Duodenal mucosa (tissue), 2 donors: ENCODE measurements around the gene ADM2.

Source experiments
- H3K27ac ChIP-seq: one replicate; pipeline ENCODE4 v1.7.0; 2013; ENCODE audit warnings: low read depth, low read length
- H3K27me3 ChIP-seq, 2 donors: one replicate each; pipeline ENCODE4 v1.7.0; 2013; ENCODE audit warnings: low read length in 2 of 2, control low read depth in 1 of 2; ENCODE audit not compliant: insufficient read depth in 2 of 2, control insufficient read depth in 1 of 2
- H3K36me3 ChIP-seq, 2 donors: one replicate each; pipeline ENCODE4 v1.7.0; 2013; ENCODE audit warnings: low read length in 2 of 2, control low read depth in 1 of 2; ENCODE audit not compliant: insufficient read depth in 2 of 2, control insufficient read depth in 1 of 2
- H3K4me1 ChIP-seq, 2 donors: one replicate each; pipeline ENCODE4 v1.7.0; 2013; ENCODE audit warnings: low read length in 2 of 2, control low read depth in 1 of 2; ENCODE audit not compliant: insufficient read depth in 2 of 2, control insufficient read depth in 1 of 2
- H3K4me3 ChIP-seq, 2 donors: one replicate each; pipeline ENCODE4 v1.7.0; 2013; ENCODE audit warnings: low read length in 2 of 2, low read depth in 1 of 2
- H3K9ac ChIP-seq, 2 donors: one replicate each; pipeline ENCODE4 v1.7.0; 2013; ENCODE audit warnings: low read length in 2 of 2, low read depth in 1 of 2
- H3K9me3 ChIP-seq, 2 donors: one replicate each; pipeline ENCODE4 v1.7.0; 2013; ENCODE audit warnings: low read length in 2 of 2, control low read depth in 1 of 2; ENCODE audit not compliant: control insufficient read depth in 1 of 2

The ADM2 gene

DNA sequence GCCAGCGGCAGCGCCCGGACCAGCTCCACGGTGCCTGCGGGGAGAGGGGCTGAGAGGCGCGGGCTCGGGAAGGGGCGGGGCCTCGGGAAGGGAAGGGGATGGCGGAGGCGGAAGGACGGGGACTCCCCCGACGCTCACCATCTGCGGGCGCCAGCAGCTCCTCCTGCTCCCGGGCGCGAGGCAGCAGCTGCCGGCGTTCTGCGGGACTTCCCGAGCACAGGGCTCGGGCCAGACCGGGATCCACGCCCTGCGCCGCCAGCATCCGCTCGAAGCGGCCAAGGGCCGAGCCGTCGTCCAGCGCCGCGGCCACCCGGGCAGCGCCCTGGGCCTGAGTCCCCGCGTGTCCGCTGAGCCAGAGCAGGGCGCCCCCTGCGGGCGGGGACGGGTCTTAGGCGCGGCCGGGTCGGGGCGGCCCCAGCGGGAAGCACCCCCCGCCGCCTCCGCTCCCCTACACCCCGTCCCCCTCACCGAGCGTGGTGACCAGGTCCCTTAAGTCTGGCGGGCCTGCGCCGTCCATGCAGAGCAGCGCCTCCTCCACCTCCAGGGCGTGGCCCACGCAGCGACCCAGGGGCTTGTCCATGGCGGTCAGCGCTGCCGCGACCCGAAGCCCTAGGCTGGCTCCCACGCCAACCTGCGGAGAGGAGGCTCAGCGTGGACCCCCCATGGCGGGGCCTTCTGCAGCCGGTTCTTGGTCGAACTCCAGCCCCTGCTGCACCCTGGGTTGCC is 44.9 kb downstream of the ADM2 start:
- no peaks in the 10 kb centered on the region for H3K9me3 ChIP-seq
- H3K4me3 ChIP-seq = peak overlapping the region; percentile 62 to 77
- H3K36me3 ChIP-seq = peaks cover 12 to 25% of the 10 kb centered on the region in 2 donors
- peak overlapping the region; percentile 96 for H3K27ac ChIP-seq
- H3K27me3 ChIP-seq = no peaks in the 10 kb centered on the region
- H3K4me1 ChIP-seq = peaks cover 44 to 60% of the 10 kb centered on the region in 2 donors
- H3K9ac ChIP-seq = peak overlapping the region; percentile 72

DNA sequence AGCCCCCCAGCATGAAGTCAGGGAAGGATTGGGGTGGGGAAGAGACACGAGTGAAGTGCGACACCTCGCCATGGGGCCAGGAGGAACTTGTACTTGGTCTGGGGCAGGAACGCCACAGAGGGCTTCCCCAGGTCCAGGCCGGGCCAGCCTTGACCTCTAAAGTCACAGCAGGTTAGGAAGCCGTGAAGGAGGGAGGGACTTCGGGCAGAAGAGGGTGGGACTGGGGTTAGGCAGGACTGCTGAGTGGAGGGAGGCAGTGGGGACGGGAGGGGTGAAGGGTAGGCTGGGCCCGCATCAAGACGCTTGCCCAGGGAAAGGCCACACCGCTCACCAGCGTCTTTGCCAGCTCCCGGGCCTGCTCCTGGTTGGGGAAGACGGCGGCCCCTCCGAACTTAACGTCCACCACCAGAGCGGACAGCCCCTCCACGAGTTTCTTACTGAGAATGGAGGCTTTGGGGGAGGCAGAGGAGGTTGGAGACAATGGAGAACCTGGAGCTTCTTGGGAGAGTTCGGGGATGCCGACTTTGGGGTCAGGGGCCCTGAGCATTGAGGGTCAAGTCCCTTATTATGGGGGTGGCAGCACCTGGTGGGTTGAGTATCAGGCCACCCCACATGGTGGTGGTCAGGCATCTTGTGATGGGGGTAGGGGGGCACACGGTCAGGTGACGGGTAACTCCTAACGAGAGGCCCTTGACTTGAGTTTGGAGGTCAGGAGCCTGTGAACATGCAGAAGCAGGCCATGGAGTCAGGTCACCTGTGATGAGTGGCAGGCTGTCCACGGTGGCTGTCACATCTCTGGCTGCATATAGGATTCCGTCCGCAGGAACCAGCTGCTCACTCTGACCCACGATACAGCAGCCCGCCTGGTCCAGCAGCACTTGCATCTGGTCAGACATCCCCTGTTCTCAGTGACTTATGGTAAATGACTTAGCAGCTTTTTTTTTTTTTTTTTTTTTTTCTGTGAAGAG is 45.8 kb downstream of the ADM2 start:
- peaks cover 8 to 17% of the 10 kb centered on the region in 2 donors for H3K36me3 ChIP-seq
- H3K4me3 ChIP-seq = peak overlapping the region; percentile 62 to 77
- peak overlapping the region; percentile 96 for H3K27ac ChIP-seq
- peaks cover 44 to 60% of the 10 kb centered on the region in 2 donors for H3K4me1 ChIP-seq
- H3K27me3 ChIP-seq = no peaks in the 10 kb centered on the region
- H3K9ac ChIP-seq = peak overlapping the region; percentile 72
- H3K9me3 ChIP-seq = no peaks in the 10 kb centered on the region

DNA sequence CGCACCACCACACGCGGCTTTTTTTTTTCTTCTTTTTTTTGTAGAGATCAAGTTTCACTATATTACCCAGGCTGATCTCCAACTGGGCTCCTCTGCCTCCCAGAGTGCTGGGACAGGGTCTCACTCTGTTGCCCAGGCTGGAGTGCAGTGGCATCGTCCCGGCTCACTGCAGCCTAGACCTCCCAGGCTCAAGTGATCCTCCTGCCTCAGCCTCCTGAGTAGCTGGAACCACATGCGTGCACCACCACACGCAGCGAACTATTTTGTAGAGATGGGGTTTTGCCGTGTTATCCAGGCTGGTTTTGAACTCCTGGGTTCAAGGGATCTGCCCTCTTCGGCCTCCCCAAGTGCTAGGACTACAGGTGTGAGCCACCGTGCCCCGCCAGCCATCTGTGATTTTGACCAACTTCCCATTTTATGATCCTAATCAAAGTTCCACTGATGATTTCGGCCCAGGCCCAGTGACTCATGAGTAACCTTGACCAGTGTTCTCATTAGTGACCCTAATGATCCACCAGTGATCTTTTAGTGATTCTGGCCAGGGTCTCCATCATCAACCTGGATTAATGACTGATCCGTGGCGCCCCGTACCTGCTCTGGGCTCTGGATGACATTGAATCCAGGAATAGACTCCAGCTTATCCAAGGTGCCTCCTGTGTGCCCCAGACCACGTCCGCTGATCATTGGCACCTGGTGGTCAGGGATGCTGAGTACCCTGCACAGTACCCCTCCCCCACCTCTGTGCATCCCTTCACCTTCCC is 46.8 kb downstream of the ADM2 start:
- Histone ChIP-seq H3K9me3 (no peaks in the 10 kb centered on the region), H3K27me3 (no peaks in the 10 kb centered on the region), H3K36me3 (peaks cover 6 to 7% of the 10 kb centered on the region in 2 donors), H3K4me1 (peaks cover 48 to 52% of the 10 kb centered on the region in 2 donors), H3K9ac (peak overlapping the region in 1 of 2 donors; percentile 16), H3K27ac (no peak overlapping the region), H3K4me3 (peak overlapping the region; percentile 2 to 85)

DNA sequence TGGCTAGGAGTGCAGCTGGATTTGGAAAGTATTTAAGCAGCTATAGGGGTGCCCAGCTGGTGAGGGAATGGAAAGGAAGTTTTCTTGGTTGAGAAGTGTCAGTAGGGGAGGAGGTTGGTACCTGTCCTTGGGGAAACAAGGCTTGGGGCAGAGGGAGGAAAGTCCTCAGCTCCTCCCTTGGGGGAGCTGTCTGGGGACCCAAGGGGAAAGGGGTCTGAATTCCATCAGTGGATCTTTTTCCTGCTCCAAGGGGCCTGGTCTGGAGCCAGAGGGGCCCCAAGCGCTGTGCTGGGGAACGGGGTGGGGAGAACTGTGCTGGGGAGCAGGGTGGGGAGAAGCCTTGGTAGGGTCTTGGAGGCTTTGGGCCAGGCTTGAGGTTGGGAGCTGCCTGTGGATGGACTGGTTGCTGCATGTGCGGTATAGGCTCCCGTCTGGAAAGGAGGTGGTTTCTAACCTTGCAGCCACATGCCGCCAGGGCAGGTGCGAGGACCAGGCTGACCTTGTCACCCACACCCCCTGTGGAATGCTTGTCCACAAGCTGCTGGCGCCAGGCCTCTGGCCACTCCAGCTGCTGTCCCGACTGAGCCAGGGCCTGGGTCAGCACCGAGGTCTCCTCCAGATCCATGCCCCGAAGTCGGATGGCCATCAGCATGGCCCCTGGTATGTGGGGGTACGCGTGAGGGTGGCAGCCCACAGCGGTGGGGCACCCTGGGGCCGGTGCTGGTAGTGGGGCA is 47.5 kb downstream of the ADM2 start:
- Histone ChIP-seq H3K4me3 (peak overlapping the region; percentile 66 to 85), H3K27me3 (no peaks in the 10 kb centered on the region), H3K27ac (peak overlapping the region; percentile 81), H3K4me1 (peaks cover 40 to 49% of the 10 kb centered on the region in 2 donors), H3K9me3 (no peaks in the 10 kb centered on the region), H3K36me3 (no peaks in the 10 kb centered on the region), H3K9ac (peak overlapping the region; percentile 78 to 98)

DNA sequence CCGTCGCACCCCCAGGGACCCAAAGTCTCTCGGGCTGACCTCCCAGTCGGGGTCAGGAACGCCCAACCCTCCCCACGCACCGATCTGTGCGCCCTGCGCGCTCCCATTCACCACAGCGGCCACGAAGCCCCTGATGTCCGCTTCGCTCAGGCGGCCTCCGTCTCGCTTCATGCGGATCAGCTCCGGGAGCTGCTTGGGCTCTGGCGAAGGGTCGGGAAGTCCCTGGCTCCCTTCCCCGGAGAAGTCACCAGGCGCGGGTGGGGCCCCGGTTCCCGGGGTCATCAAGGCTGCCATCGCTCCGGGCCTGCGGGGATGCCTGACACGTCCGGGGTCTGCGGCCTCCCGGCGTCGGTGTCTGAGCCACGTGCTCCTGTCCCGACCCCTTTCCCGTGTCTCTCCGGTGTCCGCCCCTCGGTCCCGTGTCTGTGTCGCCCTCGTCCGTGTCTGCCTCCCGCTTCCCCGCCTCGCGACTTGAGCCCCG is 48.1 kb downstream of the ADM2 start:
- Histone ChIP-seq H3K27ac (peak overlapping the region; percentile 81), H3K9me3 (no peaks in the 10 kb centered on the region), H3K4me3 (peak overlapping the region; percentile 66 to 85), H3K9ac (peak overlapping the region; percentile 78 to 98), H3K4me1 (peaks cover 36 to 43% of the 10 kb centered on the region in 2 donors), H3K36me3 (no peaks in the 10 kb centered on the region), H3K27me3 (no peaks in the 10 kb centered on the region)

DNA sequence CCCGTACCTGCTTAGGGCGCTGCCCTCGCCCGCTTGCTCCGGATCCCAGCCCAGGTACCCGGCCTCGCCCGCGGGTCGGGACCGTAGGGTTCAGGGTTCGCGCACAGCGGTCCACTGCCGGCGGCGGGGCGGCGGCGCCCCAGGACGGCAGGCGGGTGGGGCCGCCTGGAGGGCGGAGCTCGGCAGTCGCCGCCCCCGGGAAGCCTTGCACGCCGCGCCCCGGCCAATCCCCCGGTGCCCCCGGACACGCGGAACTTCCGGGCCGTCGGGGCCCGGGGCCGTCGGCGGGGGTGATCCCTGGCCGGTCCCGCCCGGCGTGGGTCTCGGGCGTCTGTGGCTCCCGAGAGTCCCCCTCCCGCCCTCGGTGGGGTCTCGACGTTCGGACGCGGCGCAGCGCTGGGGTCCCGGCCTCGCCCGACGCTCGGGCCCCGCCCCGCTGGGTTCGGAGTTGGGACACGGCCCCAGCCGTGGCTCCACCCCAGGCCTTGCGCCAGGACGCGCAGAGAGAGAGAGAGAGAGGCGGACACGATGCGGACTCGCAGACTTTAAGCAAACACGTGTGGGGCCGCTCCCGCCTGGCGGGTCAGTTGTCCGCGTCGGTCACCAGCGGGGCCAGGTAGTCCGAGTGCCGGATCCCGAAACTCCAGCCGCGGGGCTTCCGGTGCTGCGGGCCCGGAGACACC is 48.7 kb downstream of the ADM2 start, which contains the start of gene TYMP:
Gene TYMP, minus strand, starts transcription at position 116 of the 683 bp plus-strand sequence. CDS start 303 bp downstream, outside the sequence.
- H3K27me3 ChIP-seq = no peaks in the 10 kb centered on the region
- peak within 1 kb of the TSS; percentile 99 for H3K27ac ChIP-seq
- H3K9ac ChIP-seq = peak within 1 kb of the TSS; percentile 98
- H3K4me3 ChIP-seq = peak within 1 kb of the TSS; percentile 66 to 85
- peaks cover 35 to 37% of the 10 kb centered on the region in 2 donors for H3K4me1 ChIP-seq
- H3K36me3 ChIP-seq = no peaks in the 10 kb centered on the region
- no peaks in the 10 kb centered on the region for H3K9me3 ChIP-seq

DNA sequence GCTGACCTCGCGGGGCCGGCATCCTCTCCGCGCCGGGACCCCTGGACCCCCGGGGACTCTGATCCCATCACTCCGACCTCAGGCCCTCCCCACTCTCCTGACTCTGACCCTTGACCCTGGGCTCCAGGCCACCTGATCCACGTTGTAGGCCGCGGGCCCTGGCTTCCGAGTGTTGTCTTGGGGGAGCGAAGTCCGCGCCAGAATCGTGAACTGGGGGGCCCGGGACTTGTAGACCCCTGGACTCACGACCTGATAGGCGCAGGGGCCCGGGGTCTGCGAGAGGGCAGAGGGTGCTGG is 49.2 kb downstream of the ADM2 start:
- Histone ChIP-seq H3K27me3 (no peaks in the 10 kb centered on the region), H3K36me3 (no peaks in the 10 kb centered on the region), H3K27ac (peak overlapping the region; percentile 99), H3K9me3 (no peaks in the 10 kb centered on the region), H3K4me3 (peak overlapping the region; percentile 66 to 85), H3K4me1 (peaks cover 35 to 37% of the 10 kb centered on the region in 2 donors), H3K9ac (peak overlapping the region; percentile 98)

DNA sequence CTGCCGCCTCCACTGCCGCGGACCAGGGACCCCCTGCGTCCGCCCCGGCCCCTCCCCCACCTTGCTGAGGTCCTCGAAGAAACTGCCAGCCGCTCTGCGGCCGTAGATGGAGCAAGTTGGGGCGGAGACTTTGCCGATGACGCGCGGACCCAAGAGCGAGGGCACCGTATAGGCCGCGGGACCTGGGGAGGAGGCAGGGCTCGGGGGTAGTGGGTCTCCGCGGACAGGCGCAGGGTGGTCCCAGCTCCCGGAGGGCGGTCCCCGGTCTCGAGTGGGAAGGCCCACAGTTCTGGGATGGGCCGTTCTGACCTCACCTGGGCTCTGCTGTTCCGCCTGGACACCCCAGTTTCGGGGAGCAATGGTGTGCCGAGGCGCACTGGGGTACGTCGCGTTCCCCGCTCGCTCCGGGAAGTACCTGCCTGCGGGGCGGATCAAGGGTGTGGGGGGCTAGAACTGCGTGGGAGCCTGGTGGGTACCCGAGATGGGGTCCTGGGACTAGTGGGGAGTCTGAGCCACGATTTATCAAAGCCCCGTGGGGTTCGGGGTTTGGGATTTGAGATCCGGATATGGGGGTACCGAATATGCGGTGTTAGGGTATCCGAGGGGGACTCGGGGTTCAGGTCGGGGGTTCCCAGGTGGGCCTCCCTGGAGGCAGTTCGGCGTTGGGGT is 49.7 kb downstream of the ADM2 start:
- H3K27ac ChIP-seq = peak overlapping the region; percentile 99
- no peaks in the 10 kb centered on the region for H3K36me3 ChIP-seq
- H3K9me3 ChIP-seq = no peaks in the 10 kb centered on the region
- no peaks in the 10 kb centered on the region for H3K27me3 ChIP-seq
- peaks cover 35 to 37% of the 10 kb centered on the region in 2 donors for H3K4me1 ChIP-seq
- H3K9ac ChIP-seq = peak overlapping the region; percentile 98
- peak overlapping the region; percentile 66 to 85 for H3K4me3 ChIP-seq
